Measurements from ENCODE around the gene BCL7C. TPM values are rescaled to one million over a fixed set of nuclear protein-coding genes. Genes with fewer than 3 reads are reported as not detected.

Gene BCL7C
- polyA plus RNA-seq, 1 donor from 2014 or later, result 39.2 TPM

GRCh38 chr16:30927789-30928378 lies 34.0 kb upstream of the BCL7C start:
- TF ChIP-seq POLR2AphosphoS5 (IDR thresholded peaks at IDR 0.05), result no peak
- TF ChIP-seq EZH2 (IDR thresholded peaks at IDR 0.05; ENCODE audit: borderline replicate concordance, insufficient read depth, low read length, poor library complexity, severe bottlenecking), result no peak
- no peak for TF ChIP-seq TAF1 (IDR thresholded peaks at IDR 0.05; ENCODE audit: low read depth)
- no peak for TF ChIP-seq REST (IDR thresholded peaks at IDR 0.05; ENCODE audit: borderline replicate concordance)
- no peak for TF ChIP-seq MXI1 (conservative IDR thresholded peaks at IDR 0.05; ENCODE audit: poor library complexity, severe bottlenecking)
- TF ChIP-seq SMC3 (conservative IDR thresholded peaks at IDR 0.05; ENCODE audit: poor library complexity), result no peak
- TF ChIP-seq RAD21 (conservative IDR thresholded peaks at IDR 0.05), result no peak
- no peak for TF ChIP-seq CTCF (IDR thresholded peaks at IDR 0.05; ENCODE audit: poor library complexity, severe bottlenecking)
- TF ChIP-seq EP300 (conservative IDR thresholded peaks at IDR 0.05; ENCODE audit: poor library complexity, severe bottlenecking), result no peak
- no peaks in the 10 kb centered on the region for H3K36me3 ChIP-seq (ENCODE audit: insufficient read depth, low read length)
- no peak overlapping the region for H3K4me2 ChIP-seq (ENCODE audit: low read length)
- H3K9me3 ChIP-seq (ENCODE audit: low read length), result no peaks in the 10 kb centered on the region
- H3K9me2 ChIP-seq (ENCODE audit: insufficient read depth, low read length), result no peaks in the 10 kb centered on the region
- H3K27ac ChIP-seq (ENCODE audit: low read length), result peak overlapping the region; percentile 42
- H4K20me1 ChIP-seq (ENCODE audit: insufficient read depth), result peaks cover 3% of the 10 kb centered on the region
- H3K4me3 ChIP-seq (ENCODE audit: low read length), result peak overlapping the region; percentile 48
- H3F3A ChIP-seq (ENCODE audit: insufficient read depth, low read length, poor library complexity, severe bottlenecking), result no peaks in the 10 kb centered on the region
- H2AFZ ChIP-seq (ENCODE audit: low read depth, low read length), result no peak overlapping the region
- H3K79me2 ChIP-seq (replicated peaks; ENCODE audit: insufficient read depth, low read length), result peaks cover 11% of the 10 kb centered on the region
- H3K9ac ChIP-seq (ENCODE audit: low read length), result peak overlapping the region; percentile 35
- no peaks in the 10 kb centered on the region for H3K27me3 ChIP-seq (ENCODE audit: insufficient read depth, low read depth, low read length)

- Histone ChIP-seq H2AFZ (ENCODE audit: low read depth, low read length) (no peak overlapping the region), H3K9ac (ENCODE audit: low read length) (peak overlapping the region; percentile 35), H3F3A (ENCODE audit: insufficient read depth, low read length, poor library complexity, severe bottlenecking) (no peaks in the 10 kb centered on the region), H3K9me3 (ENCODE audit: low read length) (no peaks in the 10 kb centered on the region), H3K9me2 (ENCODE audit: insufficient read depth, low read length) (no peaks in the 10 kb centered on the region), H3K36me3 (ENCODE audit: insufficient read depth, low read length) (no peaks in the 10 kb centered on the region), H3K79me2 (replicated peaks; ENCODE audit: insufficient read depth, low read length) (peaks cover 11% of the 10 kb centered on the region), H3K27ac (ENCODE audit: low read length) (peak overlapping the region; percentile 42), H3K27me3 (ENCODE audit: insufficient read depth, low read depth, low read length) (no peaks in the 10 kb centered on the region), H4K20me1 (ENCODE audit: insufficient read depth) (no peaks in the 10 kb centered on the region), H3K4me2 (ENCODE audit: low read length) (no peak overlapping the region), H3K4me3 (ENCODE audit: low read length) (peak overlapping the region; percentile 87)
- no peak for TF ChIP-seq CTCF (IDR thresholded peaks at IDR 0.05; ENCODE audit: poor library complexity, severe bottlenecking)
- no peak for TF ChIP-seq MXI1 (conservative IDR thresholded peaks at IDR 0.05; ENCODE audit: poor library complexity, severe bottlenecking)
- no peak for TF ChIP-seq POLR2AphosphoS5 (IDR thresholded peaks at IDR 0.05)
- TF ChIP-seq EP300 (conservative IDR thresholded peaks at IDR 0.05; ENCODE audit: poor library complexity, severe bottlenecking), result no peak
- TF ChIP-seq RAD21 (conservative IDR thresholded peaks at IDR 0.05), result no peak
- no peak for TF ChIP-seq REST (IDR thresholded peaks at IDR 0.05; ENCODE audit: borderline replicate concordance)
- TF ChIP-seq SMC3 (conservative IDR thresholded peaks at IDR 0.05; ENCODE audit: poor library complexity), result no peak
- no peak for TF ChIP-seq TAF1 (IDR thresholded peaks at IDR 0.05; ENCODE audit: low read depth)
- TF ChIP-seq EZH2 (IDR thresholded peaks at IDR 0.05; ENCODE audit: borderline replicate concordance, insufficient read depth, low read length, poor library complexity, severe bottlenecking), result no peak
Measured at GRCh38 chr16:30926937-30927788, 33.3 kb upstream of the BCL7C start.

All from neural cell (in vitro differentiated cells).